ENCODE measurements around the gene EYS.
"Not testable (repeated sequence)": the region's sequence is repeated elsewhere in the genome, so short reads cannot be mapped to it uniquely, and the experiment has no call there.

Gene EYS

DNA sequence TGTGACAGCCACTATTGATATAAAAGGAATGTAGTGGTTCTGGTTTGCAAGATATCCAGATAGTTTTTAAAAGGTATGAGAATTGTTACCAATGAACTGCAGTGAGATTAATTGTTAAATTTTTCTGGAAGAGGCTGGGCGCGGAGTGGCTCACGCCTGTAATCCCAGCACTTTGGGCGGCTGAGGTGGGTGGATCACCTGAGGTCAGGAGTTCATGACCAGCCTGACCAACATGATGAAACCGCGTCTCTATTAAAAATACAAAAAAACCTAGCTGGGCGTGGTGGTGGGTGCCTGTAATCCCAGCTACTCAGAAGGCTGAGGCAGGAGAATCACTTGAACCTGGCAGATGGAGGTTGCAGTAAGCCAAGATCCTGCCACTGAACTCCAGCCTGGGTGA lies 1906.6 kb downstream of the EYS start:
- DNase-seq: not testable (repeated sequence)

DNA sequence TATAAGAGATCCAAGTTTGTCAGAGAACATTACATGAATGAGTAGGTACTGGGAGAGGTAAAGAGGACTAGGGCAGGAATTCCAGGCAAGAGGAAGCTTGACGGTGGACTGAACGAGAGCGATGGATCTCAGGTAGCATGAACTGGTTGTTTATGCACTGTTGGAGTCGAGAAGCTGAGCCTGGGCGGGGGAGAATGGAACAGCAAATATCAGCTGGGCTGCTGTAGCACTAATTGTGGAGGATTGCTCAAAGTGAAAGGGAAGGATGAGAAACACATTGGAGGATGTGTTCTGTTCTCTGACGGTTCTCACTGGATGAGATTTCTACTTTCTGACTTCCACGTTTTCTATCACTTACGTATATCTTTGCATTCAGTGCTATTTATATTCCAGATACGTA lies 1907.2 kb downstream of the EYS start:
- DNase-seq: no peak

DNA sequence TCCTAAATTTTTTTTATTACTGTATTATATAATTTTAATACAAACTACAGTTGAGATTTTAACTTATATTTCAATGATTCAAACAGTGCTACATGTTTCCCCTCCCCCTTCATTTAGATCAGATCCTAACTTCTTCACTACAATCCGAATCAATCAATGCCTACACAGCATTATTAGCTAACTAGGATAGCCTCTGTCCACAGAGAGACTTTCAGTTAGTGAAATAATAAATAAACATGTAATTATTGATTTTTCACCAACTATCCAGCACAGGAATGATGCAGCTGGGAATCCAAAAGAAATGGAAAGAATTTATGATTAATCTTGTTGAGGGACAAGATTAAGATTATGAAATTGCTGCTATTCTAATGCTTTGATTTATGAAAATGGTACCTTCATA lies 1907.7 kb downstream of the EYS start:
- no peak for DNase-seq

DNA sequence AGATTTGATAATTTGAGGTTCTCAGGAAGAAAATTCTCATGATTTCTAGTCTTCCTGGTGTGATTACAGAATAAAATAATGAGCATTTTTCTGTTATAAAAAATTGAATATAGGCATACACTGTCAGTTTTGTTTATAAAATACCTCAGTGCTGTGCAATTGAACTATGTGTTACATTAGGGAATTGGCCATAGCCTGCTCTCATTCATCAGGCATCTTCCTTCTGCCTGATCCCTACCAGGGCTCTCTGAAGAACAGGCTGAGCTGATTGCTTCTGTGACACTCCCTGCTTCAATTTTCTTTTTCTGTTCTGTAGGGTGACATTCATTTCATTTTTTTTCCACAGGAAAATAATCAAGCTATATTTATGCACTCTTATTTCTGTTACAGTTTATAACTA lies 1908.6 kb downstream of the EYS start:
- DNase-seq: no peak

DNA sequence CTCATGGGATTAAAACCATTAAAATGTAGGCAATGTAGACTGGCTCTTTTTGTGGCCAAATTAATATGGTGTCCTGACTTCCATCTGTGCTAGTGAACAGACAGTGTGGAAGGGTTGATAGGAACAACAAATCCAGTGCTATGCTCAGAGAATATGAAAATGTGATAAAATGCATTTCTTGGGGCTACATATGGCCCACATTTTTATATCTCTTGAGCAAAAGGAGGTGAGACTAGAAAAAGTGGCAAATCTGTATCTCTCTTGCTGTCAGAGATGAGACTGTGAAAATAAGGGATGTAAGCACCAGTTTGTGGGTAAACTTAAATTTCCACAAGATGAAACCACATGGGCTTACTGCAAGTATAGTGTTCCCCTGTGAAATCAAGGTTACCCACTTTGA lies 1909.3 kb downstream of the EYS start:
- DNase-seq: no peak

DNA sequence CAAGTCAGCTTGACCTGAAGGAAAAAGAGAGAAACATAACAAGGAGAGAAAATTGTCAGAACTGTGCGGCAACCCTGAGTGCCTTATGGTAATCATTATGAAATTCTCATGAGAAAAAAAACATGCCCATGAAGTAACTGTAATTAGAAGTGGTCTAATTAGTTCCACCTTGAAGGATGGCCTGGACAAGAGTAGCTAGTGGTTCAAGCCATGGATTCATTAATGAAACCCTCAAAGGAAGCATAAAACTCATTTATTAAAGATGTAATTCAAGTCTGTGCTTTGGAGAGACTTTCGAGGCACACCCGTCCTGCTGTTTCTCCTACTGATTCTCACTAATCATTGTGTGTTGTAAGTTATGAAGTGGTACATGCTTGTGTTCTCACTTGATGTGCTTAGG lies 1911.2 kb downstream of the EYS start:
- DNase-seq: no peak

DNA sequence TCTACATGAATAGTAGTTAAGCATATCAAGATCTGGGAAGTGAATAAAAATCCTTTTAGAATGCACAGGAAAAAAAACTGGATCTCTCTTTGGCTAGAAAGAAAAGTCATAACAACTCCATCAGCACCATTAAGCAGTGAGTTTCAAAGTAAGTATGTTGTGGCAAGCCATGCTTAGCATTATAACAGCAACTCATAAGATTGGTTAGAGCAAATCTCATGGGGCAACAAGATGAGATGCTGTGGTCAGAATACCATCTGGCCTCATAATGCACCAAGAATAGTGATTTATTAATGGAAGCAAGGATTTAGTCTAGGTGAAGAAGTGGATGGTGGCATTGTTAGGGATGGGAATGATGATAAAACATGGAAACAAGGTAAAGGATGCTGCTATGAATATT lies 1912.0 kb downstream of the EYS start:
- DNase-seq: no peak

DNA sequence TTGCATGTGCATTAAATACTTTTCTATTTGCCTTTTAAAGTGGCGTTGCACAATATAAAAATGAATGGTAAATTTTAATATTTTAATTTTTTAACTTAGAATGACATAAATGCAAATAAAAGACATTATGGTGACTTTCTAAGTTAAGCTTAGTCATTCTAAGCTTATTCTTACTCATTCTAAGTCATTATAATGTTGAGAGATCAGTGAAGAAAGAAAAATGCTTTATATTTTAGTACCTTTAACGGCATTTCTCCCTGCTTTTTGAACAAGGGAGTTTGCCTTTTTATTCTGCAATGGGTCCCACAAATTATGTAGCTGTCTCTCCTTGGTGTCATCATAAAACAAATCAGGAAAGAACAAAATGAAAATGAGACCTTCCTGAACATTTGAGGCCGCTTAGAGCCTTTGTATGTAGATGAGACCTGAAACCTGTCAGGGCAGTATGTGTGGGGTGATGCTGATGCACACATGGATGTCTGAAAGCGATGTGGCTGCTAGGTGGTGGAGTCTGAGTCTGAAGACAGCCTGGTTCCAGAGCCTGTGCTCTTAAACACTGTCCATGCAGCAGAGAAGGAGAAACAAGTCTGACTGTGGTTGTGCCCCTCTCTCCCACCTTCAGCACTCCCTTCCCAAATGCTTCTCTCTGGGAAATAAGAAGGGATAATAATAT lies 1913.4 kb downstream of the EYS start:
- DNase-seq: no peak

DNA sequence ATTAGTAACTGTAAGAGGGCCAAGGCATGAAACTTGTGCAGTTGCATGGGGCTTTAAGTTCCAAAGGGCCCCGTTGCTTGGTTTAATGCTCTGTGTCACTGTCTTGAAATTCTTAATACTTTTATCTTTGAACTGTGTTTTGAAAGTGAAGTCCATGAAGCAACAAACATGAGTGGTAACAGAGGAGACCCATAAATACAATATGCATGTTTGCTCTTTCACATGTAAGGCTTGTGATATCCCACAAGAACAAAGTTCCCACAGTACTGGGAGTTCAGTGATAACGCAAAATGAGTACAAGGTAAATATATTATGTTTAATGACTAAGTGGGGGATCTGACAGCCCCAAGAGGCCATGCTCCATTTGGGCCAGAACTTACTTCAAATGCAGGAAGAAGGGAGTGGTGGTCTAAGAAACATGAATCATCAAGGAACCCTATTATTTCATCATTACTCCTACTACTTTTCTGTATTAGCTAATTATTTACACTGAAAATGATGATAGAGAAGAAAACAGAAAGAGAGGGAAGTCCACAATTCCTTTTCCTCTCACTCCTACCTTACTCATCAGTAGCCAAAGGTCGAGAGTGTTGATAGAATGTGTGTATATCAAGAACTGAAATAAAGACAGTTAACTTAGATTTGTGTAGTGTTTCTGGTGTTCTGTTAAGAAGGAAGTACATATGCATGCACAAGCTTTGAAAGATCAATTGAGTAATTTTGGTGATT lies 1914.1 kb downstream of the EYS start:
- DNase-seq: no peak

DNA sequence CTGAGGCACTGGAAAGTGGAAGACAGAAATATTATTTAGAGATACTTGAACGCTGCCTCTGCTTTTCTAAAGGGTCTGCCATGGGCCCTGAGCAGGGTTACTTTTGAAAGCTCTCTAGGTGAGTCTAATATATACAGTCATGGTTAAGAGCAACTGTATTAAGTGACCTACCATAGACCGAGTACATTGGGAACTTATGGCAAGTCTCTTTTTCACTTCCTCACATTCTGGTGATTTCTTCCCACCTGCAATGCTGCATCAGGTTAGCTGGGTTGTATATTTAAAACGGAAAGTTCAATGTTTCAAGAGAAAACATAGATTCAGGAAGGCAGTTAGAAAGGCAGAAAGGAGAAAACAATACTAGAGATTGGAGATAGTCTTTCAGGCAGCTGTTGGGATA lies 1916.7 kb downstream of the EYS start:
- no peak for DNase-seq

DNA sequence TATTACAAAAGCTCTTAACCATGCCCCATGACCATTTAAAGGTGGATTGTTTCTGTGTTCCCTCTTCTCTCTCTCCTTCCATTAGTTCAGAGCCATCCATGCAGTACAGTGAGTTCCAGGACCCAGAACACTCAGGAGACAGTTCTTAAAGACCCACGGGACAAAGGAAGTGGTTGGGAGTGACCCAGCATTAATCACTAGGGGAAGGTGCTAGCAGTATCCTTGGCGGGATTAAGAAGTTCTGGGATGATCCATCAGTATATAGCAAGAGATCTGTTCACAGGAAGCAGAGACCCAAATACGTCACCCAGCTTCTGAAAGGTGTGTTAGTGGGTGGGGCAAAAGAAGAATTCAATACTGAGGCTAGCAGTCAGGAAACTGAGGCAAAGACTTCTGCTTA lies 1917.3 kb downstream of the EYS start:
- DNase-seq: no peak

DNA sequence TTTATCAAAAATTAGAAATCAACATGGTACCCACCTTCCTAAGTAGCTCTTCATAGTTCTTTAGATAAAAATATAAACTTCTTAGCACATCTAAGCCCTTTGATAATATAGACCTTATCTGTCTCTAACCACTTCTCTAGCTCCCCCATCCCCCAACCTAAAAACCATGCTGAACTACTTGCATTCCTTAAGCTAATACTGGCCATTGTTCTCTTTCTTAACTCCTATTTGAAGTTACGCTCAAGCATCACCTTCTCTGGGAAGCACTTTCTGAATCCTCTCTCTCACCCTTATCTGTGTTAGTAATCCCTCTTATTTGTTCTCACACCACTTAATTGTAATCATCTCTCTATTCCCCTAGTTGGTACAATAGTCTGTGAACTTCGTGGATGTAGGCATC lies 1918.5 kb downstream of the EYS start:
- no peak for DNase-seq

DNA sequence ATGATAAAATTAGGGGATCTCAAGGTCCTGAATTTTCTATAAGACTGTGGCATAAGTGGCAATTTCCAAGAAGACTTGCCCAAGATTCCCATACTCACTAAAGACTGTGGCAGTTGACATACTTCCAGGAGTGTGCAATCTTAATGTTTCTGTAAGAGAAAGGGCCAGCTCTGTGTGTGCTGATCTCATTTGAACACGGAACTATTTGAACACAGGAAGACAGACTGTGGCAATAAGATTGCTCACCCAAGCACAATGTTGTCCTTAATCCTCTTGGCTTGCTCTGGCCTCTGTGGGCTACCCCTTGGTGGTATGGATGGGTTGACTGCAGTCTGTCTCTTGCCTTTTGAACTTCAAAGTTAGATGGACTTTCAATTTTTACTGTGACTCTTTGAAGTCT lies 1920.0 kb downstream of the EYS start:
- no peak for DNase-seq

DNA sequence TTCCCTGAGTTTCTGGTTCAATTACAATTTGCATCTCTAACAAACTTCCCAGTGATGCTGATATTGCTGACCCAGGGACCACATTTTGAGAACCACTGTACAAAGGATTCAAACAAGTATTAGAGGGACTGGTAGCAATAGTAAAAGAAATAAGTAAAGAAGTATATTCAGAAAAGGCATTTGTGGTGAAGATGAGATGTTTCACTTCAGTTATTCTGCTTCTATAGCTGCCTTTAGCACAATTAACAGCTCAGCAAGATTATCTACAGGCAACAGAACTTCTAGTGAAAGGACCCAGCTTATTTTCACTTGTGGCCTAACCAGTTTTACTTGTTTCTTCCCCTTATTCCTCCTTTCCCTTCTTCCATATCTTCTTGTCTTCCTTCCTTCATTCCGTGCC lies 1922.0 kb downstream of the EYS start:
- no peak for DNase-seq

DNA sequence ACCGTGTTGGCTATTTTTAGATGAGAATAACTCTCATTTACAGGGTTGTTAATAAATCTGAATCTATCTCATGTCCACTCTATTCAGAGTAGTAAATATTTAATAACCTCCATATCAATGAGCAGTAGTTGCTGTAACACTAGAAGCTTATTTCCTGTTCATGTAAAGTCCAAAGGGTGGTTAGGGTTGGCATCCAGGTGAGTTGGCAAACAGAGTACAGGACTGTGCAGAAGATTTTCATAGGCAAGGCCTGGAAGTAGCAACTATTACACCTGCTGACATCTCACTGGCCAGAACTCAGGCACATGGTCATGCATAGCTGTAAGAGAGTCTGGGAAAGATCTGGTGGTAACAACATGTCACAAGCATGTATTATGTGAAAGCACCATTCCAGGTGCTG lies 1923.9 kb downstream of the EYS start:
- DNase-seq: no peak

DNA sequence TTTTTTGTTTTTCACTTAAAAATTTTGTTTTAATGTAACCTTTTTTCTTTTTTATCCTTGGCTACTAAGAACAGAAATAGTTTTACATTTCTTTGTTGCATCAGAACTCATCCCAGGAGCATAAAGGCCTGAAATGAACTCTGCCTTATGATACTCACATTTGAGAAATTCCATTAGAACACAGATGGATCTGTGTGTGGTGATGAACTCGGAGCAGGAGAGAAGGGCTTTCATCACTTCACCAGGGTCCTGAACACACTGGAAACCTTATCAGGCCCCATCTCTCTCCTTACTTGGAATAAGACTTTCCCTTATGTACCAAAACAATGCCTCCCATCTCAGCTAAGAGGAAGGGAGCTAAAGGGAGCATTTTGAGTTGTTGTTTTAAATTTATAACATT lies 1932.1 kb downstream of the EYS start:
- no peak for DNase-seq

DNA sequence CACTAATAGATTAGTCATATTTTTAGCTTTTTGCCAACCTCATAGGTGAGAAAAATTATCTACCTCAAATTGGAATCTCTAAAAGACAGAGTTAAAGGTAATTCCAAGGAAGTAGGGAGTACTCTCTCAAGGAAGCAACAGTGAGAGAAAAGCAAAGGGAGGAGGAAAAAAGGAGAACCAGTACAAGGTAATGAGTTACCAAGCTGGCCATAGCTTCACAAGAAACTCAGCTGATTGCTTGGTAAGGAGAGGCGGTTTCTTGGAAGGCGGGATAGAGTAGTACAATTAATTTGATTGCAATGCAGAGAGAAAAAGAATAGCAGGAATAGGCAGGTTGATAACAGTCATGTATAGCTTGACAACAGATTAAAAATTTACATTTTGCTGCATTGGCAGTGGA lies 1933.8 kb downstream of the EYS start:
- no peak for DNase-seq

DNA sequence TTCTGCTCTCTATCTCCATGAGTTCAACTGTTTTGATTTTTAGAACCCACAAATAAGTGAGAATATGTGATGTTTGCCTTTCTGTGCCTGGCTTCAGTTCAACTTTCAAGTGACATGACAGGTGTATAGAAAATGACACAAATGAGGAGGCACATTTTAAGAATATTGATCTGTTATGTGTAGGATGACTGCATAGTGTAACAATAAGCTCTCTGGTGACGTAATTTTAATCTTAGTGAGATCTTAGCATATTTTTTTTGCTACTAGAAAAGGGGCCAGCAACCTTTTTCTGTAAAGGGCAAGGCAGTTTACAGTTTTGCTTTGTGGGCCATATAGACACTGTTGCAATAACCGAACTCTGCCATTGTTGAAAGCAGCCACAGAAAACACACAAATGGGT lies 1941.2 kb downstream of the EYS start:
- no peak for DNase-seq

DNA sequence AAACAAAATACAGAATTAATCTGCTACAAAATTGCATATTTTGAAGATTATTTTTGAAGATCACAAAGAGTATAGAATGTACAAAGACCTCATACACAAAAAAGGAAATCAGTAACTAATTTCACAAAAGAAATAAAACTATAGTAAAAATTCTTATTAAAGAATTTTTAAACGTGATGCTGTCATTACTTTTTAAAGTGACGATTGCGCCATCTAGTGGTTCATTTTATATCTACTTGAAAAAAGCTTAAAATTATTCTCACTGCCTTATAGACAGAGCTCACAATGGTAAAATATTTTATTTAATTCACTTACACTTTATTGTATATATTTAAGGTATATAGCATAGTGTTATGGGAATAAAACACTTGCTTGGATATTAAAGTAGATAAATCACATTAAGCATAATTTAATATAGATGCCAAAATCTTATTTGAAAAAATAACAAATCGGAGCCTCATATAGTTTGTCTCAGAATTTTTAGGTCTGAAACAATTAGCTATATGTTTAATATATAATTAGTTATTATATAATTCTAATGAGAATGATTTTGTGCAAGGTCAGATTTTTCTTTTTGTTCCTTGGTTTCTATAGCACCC lies 1942.6 kb downstream of the EYS start:
- no peak for DNase-seq

DNA sequence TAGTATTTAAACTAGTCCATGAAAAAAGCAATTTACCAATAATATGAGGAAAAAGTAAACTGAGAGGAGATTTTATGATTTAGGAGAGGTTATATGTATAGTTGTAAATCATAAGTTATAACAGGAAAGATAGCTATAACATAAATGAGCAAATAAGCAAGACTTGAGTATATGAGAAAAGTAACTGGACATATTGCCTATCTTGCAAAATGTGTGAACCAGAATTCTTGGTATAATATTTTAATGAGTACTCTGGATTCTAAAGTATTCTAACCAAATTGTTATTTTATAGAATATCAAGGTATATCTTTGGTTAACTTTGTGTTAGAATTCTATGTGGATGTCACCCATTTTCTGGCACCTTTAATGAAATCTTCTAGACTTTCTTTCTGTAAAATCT lies 1946.8 kb downstream of the EYS start:
- DNase-seq: no peak

DNA sequence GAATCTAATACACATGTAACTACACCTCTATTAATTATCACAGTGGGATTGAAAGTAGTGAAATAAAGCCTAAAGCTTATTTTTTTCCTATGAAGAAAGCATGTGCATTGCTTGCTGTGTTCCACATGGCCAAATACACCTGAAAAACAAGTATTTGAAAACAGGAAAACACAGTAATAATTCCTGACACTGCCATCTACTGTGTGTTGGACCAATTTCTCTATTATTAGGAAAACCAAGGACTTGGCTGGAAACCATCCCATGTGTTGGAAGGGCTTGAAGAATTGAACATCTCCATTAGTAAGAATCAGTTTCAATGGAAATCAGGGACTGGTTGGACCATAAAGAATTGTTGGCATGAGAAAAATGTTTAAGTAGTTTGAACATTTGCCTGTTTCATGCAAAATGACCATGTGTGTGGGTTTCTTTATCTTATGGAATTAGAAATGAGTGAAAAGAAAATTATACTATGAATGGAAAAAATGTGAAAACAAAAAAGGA lies 1947.4 kb downstream of the EYS start:
- no peak for DNase-seq

DNA sequence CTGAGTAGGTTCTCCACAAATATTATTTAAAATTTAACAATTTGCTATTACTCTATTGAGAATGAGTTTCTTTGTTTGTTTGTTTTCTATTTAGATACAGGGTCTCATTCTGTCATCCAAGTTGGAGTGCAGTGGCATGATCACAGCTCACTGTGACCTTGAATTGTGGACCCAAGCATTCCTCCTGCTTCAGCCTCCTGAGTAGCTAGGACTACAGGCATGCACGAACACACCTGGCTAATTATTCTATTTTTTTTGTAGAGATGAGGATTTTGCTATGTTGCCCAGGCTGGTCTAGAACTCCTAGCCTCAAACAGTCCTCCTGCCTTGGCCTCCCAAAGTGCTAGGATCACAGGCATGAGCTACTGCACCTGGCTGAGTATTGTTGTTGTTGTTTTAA lies 1949.2 kb downstream of the EYS start:
- no peak for DNase-seq

DNA sequence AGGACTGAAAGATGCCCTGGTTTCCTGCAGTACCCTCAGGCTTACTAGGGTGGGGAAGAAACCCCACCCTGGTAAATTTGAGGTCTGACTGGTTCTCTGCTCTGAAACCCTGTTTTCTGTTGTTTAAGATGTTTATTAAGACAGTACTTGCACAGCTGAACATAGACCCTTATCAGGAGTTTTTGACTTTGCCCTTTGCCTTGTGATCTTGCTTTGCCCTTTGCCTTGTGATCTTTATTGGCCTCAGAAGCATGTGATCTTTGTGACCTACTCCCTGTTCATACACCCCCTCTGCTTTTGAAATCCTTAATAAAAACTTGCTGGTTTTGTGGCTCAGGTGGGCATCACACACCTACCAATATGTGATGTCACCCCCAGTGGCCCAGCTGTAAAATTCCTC lies 1949.8 kb downstream of the EYS start:
- DNase-seq: not testable (repeated sequence)

DNA sequence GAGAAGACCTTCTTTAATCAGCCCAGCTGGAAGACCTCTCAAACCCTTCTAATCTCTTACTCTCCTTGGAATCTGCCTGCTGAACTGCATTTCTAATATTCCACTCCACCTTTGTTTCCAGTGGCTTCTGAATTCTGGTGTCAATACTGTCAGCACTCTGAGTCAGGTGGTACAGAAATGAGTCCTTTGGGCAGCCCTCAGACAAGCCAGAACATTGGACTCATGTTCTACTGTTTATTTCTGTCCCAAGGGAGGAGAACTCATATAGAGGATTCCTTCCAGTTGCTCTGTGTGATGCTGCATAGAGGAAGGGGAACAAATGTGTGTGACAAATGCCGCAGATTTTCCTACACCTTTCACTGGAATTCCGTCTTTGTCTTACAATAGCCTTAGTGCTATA lies 1956.6 kb downstream of the EYS start:
- no peak for DNase-seq

DNA sequence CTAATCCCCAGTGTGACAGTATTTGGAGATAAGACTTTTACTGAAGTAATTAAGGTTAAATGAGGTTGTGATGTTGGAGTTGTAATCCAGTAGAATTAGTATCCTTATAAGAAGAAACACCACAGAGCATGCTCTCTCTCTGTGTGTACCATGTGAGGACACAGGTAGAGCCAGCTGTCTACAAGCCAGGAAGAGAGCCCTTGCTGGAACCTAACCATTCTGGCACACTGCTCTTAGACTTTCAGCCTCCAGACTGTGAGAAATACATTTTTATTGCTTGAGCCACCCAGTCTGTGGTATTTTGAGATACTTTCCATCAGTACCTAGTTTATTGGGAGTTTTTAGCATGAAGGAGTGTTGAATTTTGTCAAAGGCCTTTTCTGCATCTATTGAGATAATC lies 1961.2 kb downstream of the EYS start:
- DNase-seq: no peak
